Measurements from ENCODE around the gene CIRBP. TPM values are rescaled to one million over a fixed set of nuclear protein-coding genes. Genes with fewer than 3 reads are reported as not detected.

The CIRBP gene
- polyA plus RNA-seq, 4 donors: 704 to 940 (median 807) TPM

DNA sequence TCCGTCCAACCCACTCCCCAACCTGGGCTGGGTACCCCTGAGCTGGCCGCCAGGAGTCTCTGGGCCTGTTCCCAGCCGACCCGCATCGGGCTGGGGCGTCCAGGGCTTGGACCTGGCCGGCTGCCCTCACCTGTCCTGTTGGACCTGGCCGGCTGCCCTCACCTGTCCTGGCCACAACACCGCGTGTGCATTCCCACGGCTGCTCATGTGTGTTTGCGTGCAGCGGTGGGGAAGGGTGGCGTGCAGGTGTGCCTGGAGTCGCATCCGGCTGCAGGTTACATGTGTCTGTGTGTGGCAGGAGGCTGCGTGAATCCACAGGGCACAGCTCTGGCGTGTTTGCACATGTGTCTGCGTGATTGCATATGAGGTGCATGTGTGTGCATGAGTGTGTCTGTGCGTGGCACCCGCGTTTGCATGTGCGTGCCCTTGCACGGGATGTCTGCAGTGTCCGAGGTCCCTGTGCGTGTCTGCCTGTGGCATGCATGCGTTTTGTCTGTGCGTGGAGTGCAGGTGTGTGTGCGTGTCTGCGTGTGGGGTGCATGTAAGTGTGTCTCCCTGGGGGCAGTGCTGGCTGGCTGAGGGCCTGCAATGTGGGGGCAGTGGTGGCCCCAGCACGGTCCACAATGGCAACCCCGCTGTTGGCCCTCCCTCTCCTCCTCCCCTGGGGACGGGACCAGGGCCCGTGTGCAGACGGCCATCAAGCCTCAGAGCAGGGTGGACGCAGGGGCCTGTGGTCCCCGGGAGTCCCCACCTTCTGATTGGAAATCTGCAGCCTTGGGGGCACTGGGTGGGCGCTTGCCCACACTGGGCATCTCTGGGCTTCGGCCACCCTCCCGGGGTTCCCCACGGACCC is 19.9 kb downstream of the CIRBP start:
- DNase-seq (ENCODE audit: low read depth in 4 of 4, low spot score in 3 of 4): no peak

DNA sequence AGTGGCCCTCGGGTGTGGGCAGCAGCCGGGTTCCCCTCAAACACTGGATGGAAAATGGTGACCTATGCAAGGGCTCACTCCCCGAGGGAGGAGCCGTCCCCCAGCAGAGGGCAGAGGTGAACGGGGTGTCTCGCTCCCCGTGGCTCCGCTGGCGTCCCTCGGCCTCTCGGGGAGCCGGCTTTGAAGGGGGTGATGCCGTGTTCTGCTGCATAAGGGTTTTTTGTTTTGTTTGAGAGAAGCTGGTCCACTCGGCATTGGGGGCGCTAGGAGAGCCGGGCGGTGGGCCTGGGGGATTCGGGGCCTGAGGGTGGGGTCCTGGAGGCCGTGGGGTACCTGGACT is 20.5 kb downstream of the CIRBP start:
- no peak for DNase-seq (ENCODE audit: low read depth in 4 of 4, low spot score in 3 of 4)

DNA sequence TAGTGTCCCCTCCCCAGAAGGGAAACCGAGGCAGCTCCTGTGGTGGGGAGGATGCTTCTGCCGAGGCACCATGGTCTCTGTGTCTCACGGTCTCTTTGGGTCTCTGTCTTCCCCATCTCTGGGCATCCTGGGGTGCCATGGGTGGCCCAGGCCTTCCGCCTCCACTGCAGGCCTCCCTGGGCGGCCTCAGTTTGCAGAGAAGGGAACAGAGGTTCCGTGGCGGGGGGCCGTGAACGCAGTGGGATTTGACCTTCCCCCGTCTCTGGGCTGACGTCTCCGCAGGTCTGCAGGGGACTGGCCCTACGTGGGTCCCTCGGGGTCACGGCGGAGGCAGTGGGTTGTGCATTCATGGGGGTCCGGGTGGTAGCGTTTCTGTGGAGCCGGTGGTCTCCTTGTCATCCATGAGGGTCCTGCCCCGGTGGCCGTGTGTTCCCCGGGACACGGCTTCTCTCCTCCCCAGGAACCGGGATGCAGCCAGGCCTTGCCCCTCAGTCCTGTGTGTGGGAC is 21.1 kb downstream of the CIRBP start:
- DNase-seq (ENCODE audit: low read depth in 4 of 4, low spot score in 3 of 4): no peak

DNA sequence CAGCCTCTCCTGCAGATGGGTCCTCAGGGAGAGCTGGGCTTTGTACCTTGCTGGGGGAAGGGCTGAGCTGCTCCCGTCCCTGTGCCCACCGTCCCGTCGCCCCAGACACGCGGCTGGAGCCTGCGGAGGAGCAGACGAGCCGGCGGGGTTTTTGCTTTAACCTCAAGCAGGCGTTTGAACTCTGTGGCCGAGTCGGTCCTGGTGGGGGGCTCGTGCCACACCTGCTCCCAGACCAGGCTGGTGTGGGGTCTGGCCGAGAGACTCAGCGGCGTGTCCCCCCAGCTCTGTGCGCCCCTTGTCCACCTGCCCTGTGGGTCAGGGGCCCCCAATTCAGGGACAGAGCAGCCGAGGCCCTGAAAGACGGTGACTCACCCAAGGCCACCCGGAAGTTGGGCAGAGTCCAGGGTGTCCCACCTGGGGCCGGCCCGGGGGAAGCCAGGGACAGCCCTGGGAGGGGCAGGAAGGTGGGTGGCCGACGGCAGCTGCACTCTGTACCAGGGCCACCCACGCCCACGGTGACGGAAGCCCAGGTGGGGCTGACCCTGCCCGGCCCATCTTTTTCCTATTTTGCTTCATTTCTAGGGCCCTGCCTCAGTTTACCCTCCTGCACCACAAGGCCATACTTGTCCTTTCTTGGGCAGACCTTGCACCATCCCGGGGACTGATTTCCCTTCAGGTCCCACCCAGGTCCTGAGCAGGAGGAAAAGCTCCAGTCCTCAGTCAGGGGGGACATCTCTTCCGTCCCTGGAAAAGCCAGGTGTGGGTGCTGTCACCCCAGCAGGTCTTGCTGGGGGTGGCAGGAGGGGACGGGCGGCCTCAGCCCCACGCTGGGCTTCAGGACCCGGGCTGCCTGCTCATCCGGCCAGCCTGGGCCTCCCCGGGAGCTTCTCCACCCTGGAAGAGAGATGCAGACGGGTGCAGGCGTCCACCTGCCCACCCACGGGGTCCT is 21.8 kb downstream of the CIRBP start:
- no peak for DNase-seq (ENCODE audit: low read depth in 4 of 4, low spot score in 3 of 4)

DNA sequence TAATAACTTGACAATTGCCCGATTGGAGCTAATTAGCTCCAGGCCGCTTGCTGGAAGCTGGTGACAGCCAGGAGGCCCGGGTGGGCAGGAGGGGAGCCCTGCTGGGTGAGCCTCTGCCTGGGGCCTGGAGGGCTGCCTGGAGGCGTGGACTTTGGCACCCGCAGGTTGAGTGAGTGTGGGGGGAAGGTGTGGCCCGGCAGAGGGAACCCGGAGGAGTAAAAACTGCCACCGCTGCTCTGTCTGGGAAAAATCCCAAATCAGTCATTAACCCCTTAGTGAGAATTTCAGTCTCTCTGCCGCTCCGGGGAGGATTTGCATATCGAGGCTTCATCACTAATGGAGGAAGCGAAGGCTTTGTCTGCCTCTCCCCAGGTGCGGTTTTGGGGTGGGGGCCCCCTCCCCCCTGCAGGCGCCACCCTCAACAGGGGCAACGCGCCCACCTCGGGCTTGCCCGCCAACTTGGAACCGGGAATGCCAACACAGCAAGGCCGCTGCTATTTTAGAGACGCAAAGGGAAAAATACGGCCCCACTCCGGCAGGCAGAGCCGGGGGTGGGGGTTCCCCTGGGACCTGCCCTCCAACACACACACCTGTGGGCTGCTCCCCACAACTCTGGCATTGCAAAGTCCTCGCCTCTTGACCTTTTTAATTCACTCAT is 22.8 kb downstream of the CIRBP start:
- DNase-seq (ENCODE audit: low read depth in 4 of 4, low spot score in 3 of 4): no peak

DNA sequence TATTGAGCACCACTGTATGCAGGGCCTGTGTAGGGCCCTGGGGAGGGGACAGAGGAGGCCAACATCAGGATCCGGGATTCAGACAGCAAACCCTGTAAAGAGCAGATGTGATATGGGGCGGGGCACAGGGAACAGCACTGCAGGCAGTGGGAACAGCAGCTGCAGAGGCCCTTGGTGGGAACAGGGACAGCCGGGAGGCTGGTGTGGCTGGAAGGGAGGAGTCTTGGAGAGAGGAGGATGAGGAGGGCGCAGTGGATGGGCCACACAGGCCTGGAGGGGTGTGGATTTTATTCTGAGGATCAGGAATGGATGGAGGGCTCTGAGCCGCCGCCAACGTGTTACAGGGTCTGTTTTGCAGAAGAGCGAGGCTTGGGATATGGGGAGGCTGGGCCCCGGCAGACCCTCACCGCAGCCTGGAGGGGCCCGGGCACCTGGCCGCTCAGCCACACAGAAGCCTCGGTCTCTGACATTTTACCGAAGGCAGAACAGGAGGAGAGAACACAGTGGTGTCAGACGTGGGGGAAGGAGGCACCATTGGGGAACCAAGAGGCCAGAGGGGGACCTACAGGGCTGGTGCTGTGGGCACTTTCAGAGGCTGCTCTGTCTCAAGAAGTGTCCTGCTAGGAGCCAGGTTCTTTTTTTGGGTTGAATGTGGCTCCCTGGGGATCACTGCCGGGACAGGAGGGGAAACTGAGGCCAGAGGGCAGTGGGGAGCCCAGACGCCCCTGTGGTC is 23.5 kb downstream of the CIRBP start:
- DNase-seq (ENCODE audit: low read depth in 4 of 4, low spot score in 3 of 4): no peak

DNA sequence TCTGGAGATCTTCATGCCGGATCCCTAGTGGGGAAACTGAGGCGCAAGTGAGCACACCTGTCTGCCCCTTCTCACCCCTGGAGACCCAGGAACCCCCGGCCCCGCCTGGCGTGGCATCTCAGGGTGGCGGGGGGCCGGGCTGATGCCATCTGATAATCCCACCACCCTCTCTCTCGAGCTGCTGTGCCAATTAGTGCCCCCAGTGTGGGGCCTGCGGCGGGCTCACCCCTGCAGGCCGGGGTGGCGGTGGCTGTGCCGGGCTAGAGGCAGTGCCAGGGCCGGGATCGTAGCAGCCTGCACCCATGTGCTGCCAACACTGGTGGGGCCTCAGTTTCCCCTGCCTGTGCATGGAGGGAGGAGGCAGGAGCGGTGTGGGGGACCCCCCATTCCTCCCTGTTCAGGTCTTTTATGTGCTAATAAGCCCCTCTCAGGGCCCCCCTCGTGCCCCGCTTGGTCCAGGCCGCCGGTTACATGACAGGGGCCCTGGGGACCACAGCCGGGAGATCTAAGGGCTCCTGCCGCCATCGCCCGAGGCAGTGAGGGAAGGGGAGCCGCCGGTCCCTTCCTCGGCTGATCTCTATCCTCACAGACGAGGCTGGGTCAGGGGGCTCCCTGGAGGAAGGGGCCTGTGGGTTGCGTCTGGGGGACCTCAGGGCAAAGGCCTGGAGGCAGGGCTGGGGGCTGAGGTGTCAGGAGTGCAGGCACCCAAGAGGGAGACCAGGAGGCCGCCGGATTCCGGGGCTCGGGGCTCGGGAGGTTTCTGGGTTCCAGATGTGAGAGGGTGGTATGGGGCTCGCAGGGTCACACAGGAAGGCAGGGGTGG is 24.9 kb downstream of the CIRBP start:
- DNase-seq (ENCODE audit: low read depth in 4 of 4, low spot score in 3 of 4): no peak

DNA sequence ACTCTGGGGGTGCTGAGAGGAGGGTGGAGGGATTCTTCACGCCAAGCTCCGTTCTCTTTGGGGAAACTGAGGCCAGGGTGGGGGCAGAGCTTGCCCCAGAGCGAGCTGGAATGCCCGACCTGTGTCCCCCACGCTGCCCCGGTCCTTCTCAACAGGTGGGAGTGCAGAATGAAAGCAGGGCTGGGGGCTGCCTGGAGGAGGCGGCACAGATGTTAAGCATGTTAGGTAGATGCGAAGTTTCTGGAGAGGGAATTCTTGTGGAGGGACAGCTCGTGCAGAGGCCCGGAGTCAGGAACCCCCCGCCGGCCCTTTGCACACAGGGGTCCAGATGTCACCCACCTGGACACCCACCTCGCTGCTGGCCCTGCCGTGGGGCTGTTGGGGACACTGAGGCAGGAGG is 25.6 kb downstream of the CIRBP start:
- no peak for DNase-seq (ENCODE audit: low read depth in 4 of 4, low spot score in 3 of 4)

DNA sequence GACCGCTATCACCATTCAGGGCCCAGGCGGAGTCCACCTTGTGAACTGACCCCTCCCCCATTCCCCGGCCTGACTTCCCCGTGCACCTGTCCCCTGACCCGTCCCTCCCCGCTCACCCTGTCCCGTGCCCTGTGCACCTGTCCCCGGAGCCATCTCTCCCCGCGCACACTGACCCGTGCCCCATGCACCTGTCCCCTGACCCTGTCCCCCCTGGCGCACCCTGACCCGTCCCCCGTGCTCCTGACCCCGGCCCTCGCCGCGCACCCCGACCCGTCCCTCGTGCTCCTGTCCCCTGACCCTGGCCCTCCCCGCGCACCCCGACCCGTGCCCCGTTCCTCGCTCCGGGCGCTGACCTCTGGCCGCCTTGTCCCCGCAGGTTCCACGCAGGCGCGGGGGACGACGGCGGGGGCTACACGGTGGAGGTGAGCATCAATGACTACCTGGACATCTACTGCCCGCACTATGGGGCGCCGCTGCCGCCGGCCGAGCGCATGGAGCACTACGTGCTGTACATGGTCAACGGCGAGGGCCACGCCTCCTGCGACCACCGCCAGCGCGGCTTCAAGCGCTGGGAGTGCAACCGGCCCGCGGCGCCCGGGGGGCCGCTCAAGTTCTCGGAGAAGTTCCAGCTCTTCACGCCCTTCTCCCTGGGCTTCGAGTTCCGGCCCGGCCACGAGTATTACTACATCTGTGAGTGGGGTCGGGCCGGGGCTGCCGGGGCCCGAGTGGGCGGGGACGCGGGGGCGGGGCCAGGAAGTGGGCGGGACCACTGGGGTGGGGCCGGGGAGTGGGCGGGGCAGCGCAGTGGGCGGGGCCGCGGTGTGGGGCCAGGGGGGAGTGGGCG is 26.3 kb downstream of the CIRBP start:
- DNase-seq (ENCODE audit: low read depth in 4 of 4, low spot score in 3 of 4): no peak

DNA sequence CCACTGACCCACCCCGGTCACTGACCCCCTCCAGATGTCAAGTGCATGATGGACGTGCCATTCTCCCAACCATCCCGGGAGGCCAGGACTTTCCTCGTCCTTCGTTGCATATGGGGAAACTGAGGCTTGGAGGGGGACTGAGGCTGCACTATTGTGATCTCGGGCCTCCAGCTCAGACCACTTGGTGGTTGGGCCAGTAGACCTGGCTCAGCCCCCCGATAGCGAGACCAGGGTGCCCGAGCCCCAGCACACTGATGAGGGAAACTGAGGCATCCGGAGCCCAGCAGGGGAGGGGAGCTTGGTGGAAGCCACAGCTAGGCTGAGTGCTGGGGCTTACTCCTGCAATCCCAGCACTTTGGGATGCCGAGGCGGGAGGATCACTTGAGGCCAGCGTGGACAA is 26.9 kb downstream of the CIRBP start:
- DNase-seq (ENCODE audit: low read depth in 4 of 4, low spot score in 3 of 4): no peak

DNA sequence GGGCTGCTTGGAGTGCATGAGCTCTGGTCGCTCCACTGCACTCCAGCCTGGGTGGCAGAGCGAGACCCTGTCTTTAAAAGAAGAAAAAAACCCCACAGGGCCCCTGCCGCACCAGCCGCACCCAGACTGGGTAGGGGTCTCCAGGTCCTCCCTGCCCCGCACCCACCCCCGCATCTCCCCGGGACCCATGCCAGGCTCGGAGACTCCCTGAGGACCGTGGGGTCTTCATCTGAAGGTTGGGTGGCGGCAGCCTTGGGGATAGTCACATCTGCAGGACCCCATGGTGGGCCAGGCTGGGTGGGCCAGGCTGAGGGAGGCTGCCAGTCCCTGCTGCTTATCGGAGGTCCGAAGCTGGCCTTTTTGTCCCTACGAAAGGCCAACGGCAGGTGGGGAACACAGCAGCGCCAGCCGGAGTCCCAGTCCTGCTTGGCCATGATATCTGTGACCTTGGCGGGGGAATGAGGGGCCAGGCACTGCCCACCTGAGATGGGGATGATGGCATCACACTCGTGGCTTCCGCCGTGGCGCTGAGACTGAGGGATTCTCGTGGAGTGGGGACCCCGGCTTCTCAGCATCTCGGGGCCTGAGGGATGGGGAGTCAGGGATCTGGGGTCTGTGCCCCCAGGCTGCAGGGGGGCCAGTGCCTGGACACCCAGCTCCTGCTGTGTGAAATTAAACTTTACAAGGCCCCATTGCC is 27.6 kb downstream of the CIRBP start:
- DNase-seq (ENCODE audit: low read depth in 4 of 4, low spot score in 3 of 4): no peak

DNA sequence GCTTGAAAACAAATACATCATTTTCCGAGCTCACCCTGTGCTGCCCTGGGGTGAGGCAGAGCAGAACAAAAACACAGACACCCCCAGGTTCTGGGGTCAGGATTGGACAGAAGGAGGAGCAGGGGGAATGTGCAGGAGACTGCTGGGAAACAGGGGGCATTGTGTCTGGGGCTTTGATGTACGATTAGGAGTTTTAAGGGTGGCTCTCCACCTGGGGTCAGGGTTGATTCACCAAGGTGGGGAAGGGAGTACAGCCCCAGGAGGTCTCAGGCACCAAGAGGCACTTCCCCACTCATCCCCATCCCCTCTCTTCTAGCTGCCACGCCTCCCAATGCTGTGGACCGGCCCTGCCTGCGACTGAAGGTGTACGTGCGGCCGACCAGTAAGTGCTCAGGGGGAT is 29.1 kb downstream of the CIRBP start:
- no peak for DNase-seq (ENCODE audit: low read depth in 4 of 4, low spot score in 3 of 4)

DNA sequence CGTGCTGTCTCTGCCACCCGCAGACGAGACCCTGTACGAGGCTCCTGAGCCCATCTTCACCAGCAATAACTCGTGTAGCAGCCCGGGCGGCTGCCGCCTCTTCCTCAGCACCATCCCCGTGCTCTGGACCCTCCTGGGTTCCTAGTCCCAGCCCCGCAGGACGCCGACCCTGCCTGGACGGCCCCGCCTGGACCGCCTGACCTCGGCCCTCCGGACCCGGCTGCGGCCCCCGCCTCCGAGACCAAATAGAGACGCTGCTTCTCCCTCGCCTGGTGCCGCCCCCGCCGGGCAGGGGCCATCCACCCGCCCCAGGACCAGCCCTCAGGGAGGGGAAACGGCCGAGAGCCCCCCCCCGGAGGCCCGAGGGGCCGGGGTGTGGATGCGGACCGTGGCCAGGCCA is 30.7 kb downstream of the CIRBP start:
- no peak for DNase-seq (ENCODE audit: low read depth in 4 of 4, low spot score in 3 of 4)

DNA sequence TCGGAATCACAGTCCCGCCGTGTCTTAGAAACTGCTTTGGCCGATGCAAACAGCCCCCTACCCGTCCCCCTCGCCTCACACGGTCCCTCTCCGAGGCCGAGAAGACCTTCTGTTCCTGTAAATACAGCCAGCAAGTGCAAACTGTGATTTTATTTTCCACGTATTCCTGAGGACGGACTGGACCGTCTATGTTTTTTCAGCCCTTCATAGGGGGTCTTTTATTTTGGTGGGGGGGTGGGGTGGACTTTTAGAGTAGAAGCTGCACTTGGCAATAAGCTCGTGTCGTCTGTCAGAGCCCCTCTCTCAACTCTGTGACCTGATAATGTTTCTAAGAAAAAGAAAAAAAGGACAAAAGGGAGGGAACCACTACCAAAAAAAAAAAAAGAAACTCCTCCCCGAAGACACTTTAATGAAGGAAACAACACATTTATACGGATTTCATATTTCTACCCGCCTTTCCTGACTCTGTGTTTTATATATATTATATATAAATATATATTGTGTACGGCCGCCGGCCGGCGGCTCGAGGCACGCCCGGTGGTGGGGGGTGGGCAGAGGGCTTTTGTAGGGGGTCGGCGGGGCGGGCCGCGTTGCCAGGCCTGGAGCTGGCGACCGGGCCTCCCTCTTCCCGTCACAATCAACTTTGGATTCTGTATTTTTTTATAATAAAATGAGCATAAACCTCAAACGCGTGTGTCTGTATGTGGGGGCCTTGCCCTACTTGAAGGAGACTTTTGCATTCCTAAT is 31.8 kb downstream of the CIRBP start:
- DNase-seq (ENCODE audit: low read depth in 4 of 4, low spot score in 3 of 4): no peak

DNA sequence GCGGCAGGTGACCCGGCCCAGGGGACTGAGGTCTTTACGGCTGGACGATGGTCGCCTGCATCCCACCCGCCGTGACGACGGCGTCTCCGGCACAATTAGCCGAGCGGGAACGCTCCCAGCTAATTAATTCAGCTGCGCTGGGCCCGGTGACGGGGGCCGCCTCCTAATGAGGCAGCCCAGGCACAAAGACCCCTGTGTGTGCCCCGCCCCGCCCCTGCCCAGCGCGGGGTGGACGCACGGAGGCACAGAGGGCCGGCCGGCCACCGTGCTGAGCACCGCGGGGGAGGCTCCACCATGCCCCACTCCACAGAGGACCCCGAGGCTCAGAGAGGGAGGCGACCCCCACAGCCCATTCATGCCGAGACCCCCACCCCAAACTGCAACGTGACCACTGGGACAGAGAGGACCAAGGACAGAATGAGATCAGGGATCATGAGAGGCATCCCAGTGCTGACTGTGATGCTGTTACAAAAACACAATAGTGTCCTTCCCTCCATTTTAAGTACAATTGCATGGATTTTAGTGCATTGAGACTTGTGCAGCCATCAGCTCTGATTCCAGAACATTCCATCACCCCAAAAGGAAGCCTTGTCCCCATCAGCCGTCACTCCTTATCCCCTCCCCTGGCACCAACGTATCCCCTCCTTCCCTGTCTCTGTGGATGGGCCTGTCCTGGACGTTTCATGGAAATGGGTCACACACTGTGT is 33.6 kb downstream of the CIRBP start:
- DNase-seq (ENCODE audit: low read depth in 4 of 4, low spot score in 3 of 4): no peak

DNA sequence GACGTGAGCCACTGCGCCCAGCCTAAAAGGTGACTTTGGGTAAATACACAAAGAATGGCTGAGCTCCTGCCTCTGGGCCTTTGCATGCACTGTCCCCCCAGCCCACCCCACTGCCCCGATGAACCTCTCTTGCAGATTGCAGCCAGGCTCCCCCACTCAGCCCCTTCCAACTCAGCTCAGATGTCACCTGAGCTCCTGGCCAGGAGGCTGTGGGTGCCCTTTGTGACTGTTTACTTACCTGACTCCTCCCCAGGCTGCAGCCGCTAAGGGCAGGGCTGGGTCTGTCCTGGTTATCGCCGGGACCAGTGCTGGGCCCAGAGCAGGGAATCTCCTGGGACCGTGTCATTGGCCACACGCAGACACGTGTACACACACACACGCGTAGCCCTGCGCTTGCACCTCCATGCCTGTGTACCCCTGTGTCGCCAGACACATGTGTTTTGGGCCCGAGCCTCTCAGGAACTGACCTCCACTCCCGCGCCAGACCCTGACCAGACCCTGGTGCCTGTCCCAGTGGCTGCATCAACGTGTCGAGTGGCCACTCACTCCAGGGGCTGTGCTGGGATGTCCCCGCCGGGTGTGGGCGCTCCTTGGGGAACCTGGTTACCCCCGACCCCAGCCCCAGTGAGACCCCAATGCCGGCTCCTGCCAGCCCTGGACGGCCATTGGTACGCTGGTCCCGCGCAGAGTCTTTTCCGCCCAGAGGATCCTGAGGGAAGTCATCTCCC is 35.2 kb downstream of the CIRBP start:
- no peak for DNase-seq (ENCODE audit: low read depth in 4 of 4, low spot score in 3 of 4)

All from left renal pelvis (tissue), 4 donors.